ENCODE results near the gene RSKR. TPM values are rescaled to one million over a fixed set of nuclear protein-coding genes. Genes with fewer than 3 reads are reported as not detected.

The RSKR gene
- total RNA-seq, 1 experiment from 2014 or later, result 25.8 TPM

DNA sequence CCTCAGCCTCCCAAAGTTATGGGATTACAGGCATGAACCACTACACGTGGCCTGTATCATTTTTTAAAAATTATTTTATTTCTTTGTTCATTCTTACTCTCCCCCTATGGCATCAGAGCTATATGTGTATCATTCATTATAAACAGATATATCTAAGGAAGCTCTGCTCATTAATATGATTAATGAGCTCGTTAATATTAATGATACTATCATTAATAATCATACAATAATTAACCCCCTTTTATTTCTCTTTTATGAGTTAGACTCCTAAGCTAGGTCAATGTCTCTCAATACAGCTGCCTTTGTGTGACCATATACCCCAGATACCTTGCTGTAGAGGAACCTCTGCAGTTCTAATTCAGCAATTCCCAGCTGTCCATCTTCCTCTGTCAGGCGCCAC is 4.5 kb upstream of the RSKR start:
- Histone ChIP-seq H2BK120ac (ENCODE audit: low read depth, low read length, poor library complexity, severe bottlenecking) (no peak overlapping the region), H2BK12ac (ENCODE audit: insufficient read length, low read depth, low read length) (no peak overlapping the region), H3T11ph (ENCODE audit: low read length) (no peak overlapping the region), H3K27ac (ENCODE audit: insufficient read length, low read depth, low read length) (no peak overlapping the region), H3K9me3 (ENCODE audit: control insufficient read depth, low read depth, low read length) (no peaks in the 10 kb centered on the region), H2BK5ac (ENCODE audit: insufficient read length, low read length) (no peak overlapping the region), H3K4me2 (ENCODE audit: insufficient read depth, insufficient read length, low read length) (no peak overlapping the region), H3K23ac (ENCODE audit: insufficient read length, low read depth, low read length) (no peak overlapping the region), H4K8ac (replicated peaks; ENCODE audit: insufficient read length, low read depth, low read length) (no peak overlapping the region), H3K9ac (ENCODE audit: extremely low read depth, insufficient read length, low read length) (no peak overlapping the region), H3K79me2 (ENCODE audit: insufficient read depth, low read length) (no peaks in the 10 kb centered on the region), H2AFZ (ENCODE audit: low read length) (no peak overlapping the region), H2AK5ac (ENCODE audit: insufficient read length, low read length) (no peak overlapping the region), H3K4me1 (ENCODE audit: insufficient read depth, low read length) (no peaks in the 10 kb centered on the region), H3K4ac (ENCODE audit: low read depth, low read length) (no peak overlapping the region), H4K20me1 (ENCODE audit: control insufficient read depth, insufficient read depth, insufficient read length) (no peaks in the 10 kb centered on the region), H3K18ac (ENCODE audit: insufficient read length, low read depth, low read length) (no peak overlapping the region), H3K56ac (ENCODE audit: insufficient read length, low read depth, low read length) (no peak overlapping the region), H3K27me3 (ENCODE audit: insufficient read depth, low read length) (no peaks in the 10 kb centered on the region), H3K79me1 (ENCODE audit: insufficient read depth, low read depth, low read length, poor library complexity, severe bottlenecking) (no peaks in the 10 kb centered on the region), H3K14ac (ENCODE audit: insufficient read depth, low read length) (no peak overlapping the region), H4K5ac (ENCODE audit: insufficient read length, low read depth, low read length) (no peak overlapping the region), H4K91ac (ENCODE audit: insufficient read length, low read depth, low read length) (no peak overlapping the region), H2BK20ac (ENCODE audit: low read depth, low read length, poor library complexity, severe bottlenecking) (no peak overlapping the region), H3K23me2 (ENCODE audit: insufficient read length, low read depth, low read length, poor library complexity, severe bottlenecking) (no peaks in the 10 kb centered on the region), H2BK15ac (ENCODE audit: low read depth, low read length) (no peak overlapping the region)
- H3K4me1 Mint-ChIP-seq, result no peaks in the 10 kb centered on the region
- H3K27me3 Mint-ChIP-seq (ENCODE audit: low read depth), result no peaks in the 10 kb centered on the region
- no peak for DNase-seq
- H3K36me3 Mint-ChIP-seq (ENCODE audit: insufficient read depth in 1 of 3, low read depth in 3 of 3), result peaks cover 54 to 97% (median 90%) of the 10 kb centered on the region in 3 experiments; a peak in 6 of 7 replicates
- H3K9me3 Mint-ChIP-seq, result no peaks in the 10 kb centered on the region
- no peak for TF ChIP-seq CTCF (conservative IDR thresholded peaks at IDR 0.05)
- H3K27ac Mint-ChIP-seq, result no peak overlapping the region
- no peak overlapping the region for H3K4me3 Mint-ChIP-seq
- WGBS (ENCODE audit: extremely low coverage, insufficient read length, low lambda C conversion rate), result no CpG with 5 or more reads among the region's 3 CpGs
